ENCODE measurements around the gene LBX2.
"Not testable (repeated sequence)": the region's sequence is repeated elsewhere in the genome, so short reads cannot be mapped to it uniquely, and the experiment has no call there.

The LBX2 gene

GRCh38 chr2:74493546-74493945 lies 5.9 kb downstream of the LBX2 start:
- DNase-seq = no peak
- Mint-ChIP-seq H3K4me3 (no peak overlapping the region), H3K27me3 (peaks cover 27% of the 10 kb centered on the region), H3K27ac (no peak overlapping the region), H3K9me3 (no peaks in the 10 kb centered on the region), H3K36me3 (peaks cover 39% of the 10 kb centered on the region), H3K4me1 (peaks cover 12% of the 10 kb centered on the region)
- CTCF ChIA-PET = interaction anchor here (0.7 to 1.4 kb wide), 2 partner anchors 14 to 37 kb away, joined by 4 read pairs; partner anchors contain the start of genes HTRA2 and PCGF1

DNA sequence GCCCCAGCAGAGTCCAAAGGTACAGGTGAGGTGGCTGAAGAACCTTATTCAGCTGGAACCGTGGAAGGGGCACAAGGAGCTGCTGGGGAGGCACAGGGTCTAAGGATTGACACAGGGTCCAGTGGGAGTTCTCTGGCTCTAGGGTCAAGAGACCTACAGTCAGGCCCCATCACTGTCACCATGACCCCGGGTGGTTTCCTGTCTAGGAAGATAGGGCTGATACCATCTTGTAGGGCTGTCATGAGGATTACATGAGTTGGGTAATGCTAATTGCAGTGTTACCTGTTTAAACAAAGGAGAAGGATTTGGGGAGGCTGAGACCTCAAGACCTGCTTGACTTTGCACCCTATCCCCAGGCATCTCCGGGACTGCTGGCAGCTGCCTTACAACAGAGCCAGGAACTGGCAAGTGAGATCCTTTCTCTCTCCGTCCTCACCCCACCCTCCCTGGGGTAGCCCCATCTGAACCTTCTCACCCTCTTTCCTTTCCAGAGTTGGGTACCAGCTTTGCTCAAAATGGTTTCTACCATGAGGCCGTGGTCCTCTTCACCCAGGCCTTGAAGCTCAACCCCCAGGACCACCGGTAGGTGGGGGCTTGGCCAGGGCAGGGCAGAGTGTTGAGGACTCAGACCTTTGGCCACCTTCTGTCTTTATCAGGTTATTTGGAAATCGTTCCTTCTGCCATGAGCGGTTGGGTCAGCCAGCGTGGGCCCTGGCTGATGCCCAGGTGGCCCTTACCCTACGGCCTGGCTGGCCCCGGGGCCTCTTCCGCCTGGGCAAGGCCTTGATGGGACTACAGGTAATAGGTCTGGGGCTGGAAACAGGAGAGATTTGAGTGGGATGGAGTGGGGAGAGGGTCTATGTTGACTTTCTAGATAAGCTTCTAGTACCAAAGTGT lies 7.5 kb downstream of the LBX2 start:
- Mint-ChIP-seq H3K9me3 (no peaks in the 10 kb centered on the region), H3K27me3 (peaks cover 11% of the 10 kb centered on the region), H3K4me1 (peaks cover 1% of the 10 kb centered on the region), H3K4me3 (no peak overlapping the region), H3K27ac (no peak overlapping the region), H3K36me3 (peaks cover 40% of the 10 kb centered on the region)
- CTCF ChIA-PET = interaction anchor here (1.0 to 1.3 kb wide), 2 partner anchors 9 to 12 kb away, joined by 3 to 4 read pairs; partner anchors contain the start of genes CCDC142 and TTC31
- no peak for DNase-seq

- H3K36me3 Mint-ChIP-seq = peaks cover 50% of the 10 kb centered on the region
- no peaks in the 10 kb centered on the region for H3K9me3 Mint-ChIP-seq
- DNase-seq = no peak
- peaks cover 9% of the 10 kb centered on the region for H3K4me1 Mint-ChIP-seq
- H3K4me3 Mint-ChIP-seq = no peak overlapping the region
- H3K27me3 Mint-ChIP-seq = no peaks in the 10 kb centered on the region
- CTCF ChIA-PET = interaction anchor here (1.4 kb wide), 1 partner anchor 42 kb away, joined by 3 read pairs; no protein-coding TSS in a partner anchor
- H3K27ac Mint-ChIP-seq = no peak overlapping the region
Observed at GRCh38 chr2:74489906-74490305, 9.5 kb downstream of the LBX2 start.

GRCh38 chr2:74488643-74489481 lies 10.5 kb downstream of the LBX2 start:
- peaks cover 45% of the 10 kb centered on the region for H3K36me3 Mint-ChIP-seq
- no peaks in the 10 kb centered on the region for H3K9me3 Mint-ChIP-seq
- CTCF ChIA-PET = interaction anchor here (1.4 kb wide), 1 partner anchor 43 kb away, joined by 3 read pairs; no protein-coding TSS in a partner anchor
- H3K4me3 Mint-ChIP-seq = no peak overlapping the region
- H3K27me3 Mint-ChIP-seq = no peaks in the 10 kb centered on the region
- H3K4me1 Mint-ChIP-seq = peaks cover 13% of the 10 kb centered on the region
- H3K27ac Mint-ChIP-seq = peak overlapping the region; percentile 40
- DNase-seq = no peak

DNA sequence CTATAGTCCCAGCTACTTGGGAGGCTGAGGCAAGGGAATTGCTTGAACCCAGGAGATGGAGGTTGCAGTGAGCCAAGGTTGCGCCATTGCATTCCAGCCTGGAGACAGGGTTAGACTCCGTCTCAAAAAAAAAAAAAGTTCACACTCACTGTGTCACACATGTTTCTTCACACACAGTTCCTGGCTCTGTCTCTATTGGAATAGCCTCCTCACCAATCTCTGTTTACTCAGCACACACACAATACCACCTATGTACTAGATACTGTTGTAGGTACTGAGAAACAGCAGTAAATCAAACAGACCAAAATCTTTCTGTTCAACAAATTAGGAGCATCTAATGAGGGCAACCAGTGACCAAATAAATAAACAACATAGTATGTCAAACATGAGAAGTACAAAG lies 13.3 kb downstream of the LBX2 start:
- H3K4me3 Mint-ChIP-seq = no peak overlapping the region
- no peak for DNase-seq
- no peaks in the 10 kb centered on the region for H3K9me3 Mint-ChIP-seq
- H3K36me3 Mint-ChIP-seq = peaks cover 32% of the 10 kb centered on the region
- no peaks in the 10 kb centered on the region for H3K27me3 Mint-ChIP-seq
- H3K27ac Mint-ChIP-seq = no peak overlapping the region
- H3K4me1 Mint-ChIP-seq = peaks cover 32% of the 10 kb centered on the region
- CTCF ChIA-PET = interaction anchor here (6.1 kb wide), 1 partner anchor 102 kb away, joined by 81 read pairs; no protein-coding TSS in a partner anchor

DNA sequence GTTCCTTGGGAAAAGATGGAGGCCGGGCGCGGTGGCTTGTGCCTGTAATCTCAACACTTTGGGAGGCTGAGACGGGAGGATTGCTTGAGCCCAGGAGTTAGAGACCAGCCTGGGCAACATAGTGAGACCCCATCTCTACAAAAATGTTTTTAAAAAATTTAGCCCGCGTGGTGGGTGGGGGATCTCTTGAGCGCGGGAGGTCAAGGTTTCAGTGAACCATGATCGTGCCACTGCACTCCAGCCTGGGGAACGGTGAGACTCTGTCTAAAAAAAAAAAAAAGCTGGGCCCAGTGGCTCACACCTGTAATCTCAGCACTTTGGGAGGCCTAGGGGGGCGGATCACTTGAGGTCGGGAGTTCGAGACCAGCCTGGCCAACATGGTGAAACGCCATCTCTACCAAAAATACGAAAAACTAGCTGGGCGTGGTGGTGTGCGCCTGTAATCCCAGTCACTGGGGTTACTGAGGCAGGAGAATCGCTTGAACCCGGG lies 15.7 kb downstream of the LBX2 start:
- Mint-ChIP-seq H3K4me1 (peaks cover 51% of the 10 kb centered on the region), H3K4me3 (peak overlapping the region; percentile 100), H3K36me3 (peaks cover 37% of the 10 kb centered on the region), H3K27ac (peak overlapping the region; percentile 98)
- CTCF ChIA-PET = interaction anchor here (0.9 to 6.1 kb wide), 9 partner anchors 9 to 104 kb away, joined by 3 to 86 read pairs (median 6); partner anchors contain the start of genes AUP1, HTRA2, INO80B and MRPL53
- not testable (repeated sequence) for H3K9me3 Mint-ChIP-seq, DNase-seq, H3K27me3 Mint-ChIP-seq

DNA sequence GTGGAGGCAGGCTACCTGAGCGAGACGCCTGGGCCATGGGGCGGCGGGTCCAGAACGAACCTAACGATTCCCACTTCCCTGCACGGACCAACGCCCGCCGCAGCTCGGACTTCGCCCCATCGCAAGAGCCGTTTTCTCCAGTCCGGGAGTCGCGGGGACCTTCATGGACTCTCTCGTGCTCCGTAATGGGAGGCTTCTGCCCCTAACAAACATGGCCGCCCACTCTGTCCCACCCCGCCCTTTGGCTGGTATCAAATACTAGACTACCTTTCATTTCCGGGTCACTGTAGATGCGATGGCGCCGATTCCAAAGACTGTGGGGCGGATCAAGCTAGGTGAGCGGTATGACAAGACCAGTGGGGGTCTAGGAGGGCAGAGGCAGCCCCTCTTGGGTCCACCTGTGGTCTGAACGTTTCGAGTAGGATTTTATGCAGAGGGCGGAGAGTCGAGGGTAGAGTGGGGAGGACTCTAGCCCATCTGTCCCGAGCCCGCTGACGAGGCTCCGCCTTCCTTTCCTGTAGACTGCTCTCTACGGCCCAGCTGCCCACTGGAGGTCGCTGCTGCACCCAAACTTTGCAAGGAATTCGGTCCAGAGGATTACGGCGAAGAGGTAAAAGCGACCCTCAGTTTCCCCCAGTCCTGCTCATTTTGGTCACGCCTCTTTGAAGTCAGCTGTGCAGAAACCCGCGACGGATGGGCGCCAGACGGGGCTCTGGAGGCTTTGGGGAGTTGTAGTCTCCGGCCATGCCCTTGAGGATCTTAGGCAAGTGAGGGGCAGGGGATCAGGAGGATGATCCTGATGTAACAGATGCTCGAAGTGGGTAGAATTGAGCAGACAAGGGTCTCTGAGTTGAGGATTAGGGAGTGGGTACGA lies 16.4 kb downstream of the LBX2 start, which contains the start of the genes CCDC142 and TTC31:
CCDC142 (minus strand) TSS at position 198 of the 874 bp plus-strand sequence; CDS start at position 37, 161 bp downstream.
TTC31 (plus strand) TSS at position 281 of the 874 bp plus-strand sequence; CDS start at position 296, 15 bp downstream.
- CTCF ChIA-PET = interaction anchor here (0.8 to 6.1 kb wide), 21 partner anchors 9 to 118 kb away, joined by 3 to 86 read pairs (median 4); partner anchors contain the start of genes AUP1, HTRA2, INO80B and MOGS
- Mint-ChIP-seq H3K36me3 (peaks cover 37% of the 10 kb centered on the region), H3K4me3 (peak within 1 kb of the TSS; percentile 100), H3K27me3 (no peaks in the 10 kb centered on the region), H3K27ac (peak within 1 kb of the TSS; percentile 98), H3K9me3 (no peaks in the 10 kb centered on the region), H3K4me1 (peaks cover 51% of the 10 kb centered on the region)
- DNase-seq = peak; percentile 96

GRCh38 chr2:74481961-74482800 lies 17.2 kb downstream of the LBX2 start:
- Mint-ChIP-seq H3K9me3 (no peaks in the 10 kb centered on the region), H3K27me3 (no peaks in the 10 kb centered on the region), H3K4me1 (peaks cover 51% of the 10 kb centered on the region), H3K36me3 (peaks cover 42% of the 10 kb centered on the region), H3K4me3 (peak overlapping the region; percentile 100), H3K27ac (peak overlapping the region; percentile 98)
- peak; percentile 75 for DNase-seq
- CTCF ChIA-PET = interaction anchor here (0.8 to 6.1 kb wide), 16 partner anchors 8 to 147 kb away, joined by 3 to 86 read pairs (median 4); partner anchors contain the start of genes AUP1, HTRA2, INO80B and MOGS

DNA sequence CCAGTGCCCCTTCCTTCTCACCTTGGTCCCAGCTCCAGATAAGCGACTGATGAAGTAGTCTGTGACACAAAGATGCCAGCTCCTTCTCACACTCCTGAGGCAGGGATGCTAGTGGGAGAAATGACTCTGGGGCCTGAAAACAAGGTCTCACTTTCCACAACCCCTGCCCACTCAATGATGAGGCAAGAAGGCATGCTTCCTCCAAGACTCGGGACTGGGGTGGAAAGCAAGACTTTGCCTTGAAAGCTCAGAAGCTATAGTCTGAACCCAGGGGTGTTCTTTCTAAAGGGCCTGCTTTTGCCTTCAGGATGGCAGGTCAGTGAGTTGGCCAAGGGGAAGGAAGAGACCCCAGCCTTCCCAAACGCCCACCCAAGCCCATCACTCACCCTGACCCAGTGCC lies 18.0 kb downstream of the LBX2 start:
- Mint-ChIP-seq H3K4me3 (peak overlapping the region; percentile 100), H3K27ac (no peak overlapping the region), H3K36me3 (peaks cover 38% of the 10 kb centered on the region), H3K9me3 (no peaks in the 10 kb centered on the region), H3K27me3 (no peaks in the 10 kb centered on the region), H3K4me1 (peaks cover 48% of the 10 kb centered on the region)
- CTCF ChIA-PET = interaction anchor here (0.7 to 6.1 kb wide), 10 partner anchors 9 to 147 kb away, joined by 3 to 86 read pairs (median 8); partner anchors contain the start of genes AUP1, HTRA2, INO80B and MRPL53
- DNase-seq = no peak

DNA sequence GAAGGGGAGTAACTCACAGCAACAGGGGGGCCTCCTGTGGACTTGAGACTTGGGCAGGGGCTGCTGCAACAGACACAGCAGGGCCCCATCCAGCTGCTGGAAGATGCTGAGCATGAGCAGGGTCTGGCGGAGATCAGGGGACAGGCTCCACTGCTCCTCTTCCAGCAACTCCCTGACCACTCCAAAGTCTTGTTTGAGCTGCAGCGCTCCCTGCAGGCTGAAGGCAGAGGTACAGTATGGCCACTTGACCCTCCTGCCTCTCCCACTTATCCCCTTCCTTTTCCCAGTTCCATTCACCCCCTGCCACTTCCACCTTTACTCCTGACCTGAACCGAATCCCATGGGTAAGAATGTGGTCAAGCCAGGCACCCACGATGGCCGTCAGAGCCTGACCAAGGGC lies 24.5 kb downstream of the LBX2 start:
- no peaks in the 10 kb centered on the region for H3K9me3 Mint-ChIP-seq
- peaks cover 48% of the 10 kb centered on the region for H3K36me3 Mint-ChIP-seq
- peaks cover 7% of the 10 kb centered on the region for H3K27me3 Mint-ChIP-seq
- H3K4me3 Mint-ChIP-seq = no peak overlapping the region
- CTCF ChIA-PET = interaction anchor here (0.9 to 3.4 kb wide), 4 partner anchors 8 to 112 kb away, joined by 3 to 11 read pairs (median 6); partner anchors contain the start of genes CCDC142 and TTC31
- H3K4me1 Mint-ChIP-seq = peaks cover 44% of the 10 kb centered on the region
- no peak for DNase-seq
- peak overlapping the region; percentile 20 for H3K27ac Mint-ChIP-seq

DNA sequence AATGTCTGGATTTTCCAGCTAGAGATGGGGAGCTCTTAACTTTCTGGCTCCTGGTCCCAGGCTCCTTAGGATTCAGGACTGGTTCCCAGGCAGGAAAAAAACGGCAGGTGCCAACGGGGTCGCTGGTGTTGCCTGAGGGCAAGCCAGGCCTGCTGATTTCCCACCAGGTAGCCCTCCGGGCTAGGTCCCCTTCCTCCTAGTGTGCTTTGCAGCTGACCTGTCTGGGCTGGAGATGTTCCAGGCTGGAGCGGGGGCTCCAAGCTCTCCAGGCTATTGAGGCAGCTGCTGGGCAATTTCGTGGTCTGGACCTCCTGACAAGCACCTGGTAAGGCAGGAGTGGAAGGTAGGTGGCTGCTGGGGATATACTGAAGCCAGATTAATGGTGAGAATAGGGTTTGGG lies 24.9 kb downstream of the LBX2 start:
- H3K4me1 Mint-ChIP-seq = peaks cover 43% of the 10 kb centered on the region
- H3K4me3 Mint-ChIP-seq = no peak overlapping the region
- H3K36me3 Mint-ChIP-seq = peaks cover 46% of the 10 kb centered on the region
- DNase-seq = no peak
- H3K27me3 Mint-ChIP-seq = peaks cover 7% of the 10 kb centered on the region
- no peaks in the 10 kb centered on the region for H3K9me3 Mint-ChIP-seq
- CTCF ChIA-PET = interaction anchor here (1.7 to 3.4 kb wide), 3 partner anchors 9 to 19 kb away, joined by 3 to 11 read pairs (median 6); partner anchors contain the start of genes CCDC142, INO80B and TTC31
- no peak overlapping the region for H3K27ac Mint-ChIP-seq

DNA sequence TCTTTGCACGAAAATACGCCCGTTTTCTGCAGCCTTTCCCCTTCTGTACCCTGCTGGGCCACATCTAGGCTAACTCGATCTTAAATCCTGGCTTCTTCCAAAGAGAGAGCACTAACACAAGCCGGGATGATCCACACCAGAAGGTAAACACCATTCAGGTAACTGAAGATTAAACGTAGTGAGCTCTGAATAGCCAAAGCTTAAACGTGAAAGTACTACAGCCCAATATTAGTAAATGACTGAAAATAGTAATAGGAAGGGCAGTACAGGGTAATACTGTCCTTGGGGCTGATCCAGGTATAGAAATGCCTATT lies 26.5 kb downstream of the LBX2 start:
- H3K4me3 Mint-ChIP-seq = peak overlapping the region; percentile 96
- H3K4me1 Mint-ChIP-seq = peaks cover 40% of the 10 kb centered on the region
- no peak for DNase-seq
- H3K36me3 Mint-ChIP-seq = peaks cover 43% of the 10 kb centered on the region
- CTCF ChIA-PET = interaction anchor here (0.9 to 3.4 kb wide), 7 partner anchors 9 to 113 kb away, joined by 3 to 27 read pairs (median 4); partner anchors contain the start of genes CCDC142, INO80B, TTC31 and WBP1
- peaks cover 7% of the 10 kb centered on the region for H3K27me3 Mint-ChIP-seq
- H3K27ac Mint-ChIP-seq = peak overlapping the region; percentile 99
- H3K9me3 Mint-ChIP-seq = no peaks in the 10 kb centered on the region
